OCI-LY3 (cell line): ENCODE results near the gene NODAL.

Source experiments
- EZH2phosphoT487 ChIP-seq: fragments of 200-600 bp; shearing (Covaris generic); IDR thresholded peaks from 2 replicates; pipeline ENCODE4 v1.6.1; 2018; ENCODE audit warnings: antibody characterized with exemption, mixed run types, low read depth
- TF ChIP-seq, protein P1 (sequence below): fragments of 200-600, 300-600 bp; sonication (generic); IDR thresholded peaks from 2 replicates; pipeline ENCODE4 v1.5.1; 2014; ENCODE audit warnings: antibody characterized with exemption, low read length, low read depth

DNA sequence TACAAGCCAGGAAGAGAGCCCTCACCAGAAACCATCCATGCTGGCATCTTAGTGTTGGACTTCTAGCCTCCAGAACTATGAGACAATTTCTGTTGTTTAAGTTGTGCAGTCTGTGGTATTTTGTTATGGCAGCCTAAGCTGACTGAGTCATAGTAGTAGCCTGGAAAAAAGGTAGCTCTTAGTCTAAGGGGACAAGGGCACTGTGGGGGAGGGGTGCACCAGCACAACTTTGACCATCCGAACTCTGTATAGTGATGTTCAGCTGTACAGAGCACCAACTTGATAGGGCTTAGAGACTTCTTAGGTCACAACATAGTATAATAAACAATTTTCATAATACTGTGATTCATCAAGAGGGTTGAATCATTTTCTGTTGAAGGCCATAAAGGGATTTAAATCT is 23.3 kb downstream of the NODAL start:
- TF ChIP-seq, protein P1, sequence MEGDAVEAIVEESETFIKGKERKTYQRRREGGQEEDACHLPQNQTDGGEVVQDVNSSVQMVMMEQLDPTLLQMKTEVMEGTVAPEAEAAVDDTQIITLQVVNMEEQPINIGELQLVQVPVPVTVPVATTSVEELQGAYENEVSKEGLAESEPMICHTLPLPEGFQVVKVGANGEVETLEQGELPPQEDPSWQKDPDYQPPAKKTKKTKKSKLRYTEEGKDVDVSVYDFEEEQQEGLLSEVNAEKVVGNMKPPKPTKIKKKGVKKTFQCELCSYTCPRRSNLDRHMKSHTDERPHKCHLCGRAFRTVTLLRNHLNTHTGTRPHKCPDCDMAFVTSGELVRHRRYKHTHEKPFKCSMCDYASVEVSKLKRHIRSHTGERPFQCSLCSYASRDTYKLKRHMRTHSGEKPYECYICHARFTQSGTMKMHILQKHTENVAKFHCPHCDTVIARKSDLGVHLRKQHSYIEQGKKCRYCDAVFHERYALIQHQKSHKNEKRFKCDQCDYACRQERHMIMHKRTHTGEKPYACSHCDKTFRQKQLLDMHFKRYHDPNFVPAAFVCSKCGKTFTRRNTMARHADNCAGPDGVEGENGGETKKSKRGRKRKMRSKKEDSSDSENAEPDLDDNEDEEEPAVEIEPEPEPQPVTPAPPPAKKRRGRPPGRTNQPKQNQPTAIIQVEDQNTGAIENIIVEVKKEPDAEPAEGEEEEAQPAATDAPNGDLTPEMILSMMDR: no peak
- TF ChIP-seq EZH2phosphoT487: no peak
